HG03097 (cell line): ENCODE results near the gene APBB1IP.
A peak's percentile ranks its signal among the peaks of the same experiment; 100 is the strongest.
"Not testable (repeated sequence)": the region's sequence is repeated elsewhere in the genome, so short reads cannot be mapped to it uniquely, and the experiment has no call there.

ENCODE experiments used
- ATAC-seq: cut with Tn5 transposase; IDR thresholded peaks from one replicate; pipeline ENCODE4 v1.9.1; 2021; ENCODE audit not compliant: unreplicated experiment, low FRiP score

APBB1IP gene

DNA sequence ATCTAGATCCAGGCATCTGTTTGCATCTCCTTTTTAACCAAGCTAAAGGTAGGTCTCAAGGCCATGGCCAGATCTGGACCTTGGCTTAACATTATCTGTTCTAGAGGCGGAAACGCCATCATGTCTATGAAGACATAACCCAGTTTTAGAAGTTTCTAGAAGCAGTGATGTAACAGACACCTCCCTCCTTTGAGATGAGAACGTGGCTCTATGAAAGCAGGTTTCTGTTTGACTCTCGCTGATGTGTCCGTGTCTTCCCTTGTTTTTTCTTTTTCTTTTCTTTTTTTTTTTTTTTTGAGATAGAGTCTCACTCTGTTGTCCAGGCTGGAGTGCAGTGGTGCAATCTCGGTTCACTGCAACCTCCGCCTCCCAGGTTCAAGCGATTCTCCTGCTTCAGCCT is 36.7 kb downstream of the APBB1IP start:
- not testable (repeated sequence) for ATAC-seq

DNA sequence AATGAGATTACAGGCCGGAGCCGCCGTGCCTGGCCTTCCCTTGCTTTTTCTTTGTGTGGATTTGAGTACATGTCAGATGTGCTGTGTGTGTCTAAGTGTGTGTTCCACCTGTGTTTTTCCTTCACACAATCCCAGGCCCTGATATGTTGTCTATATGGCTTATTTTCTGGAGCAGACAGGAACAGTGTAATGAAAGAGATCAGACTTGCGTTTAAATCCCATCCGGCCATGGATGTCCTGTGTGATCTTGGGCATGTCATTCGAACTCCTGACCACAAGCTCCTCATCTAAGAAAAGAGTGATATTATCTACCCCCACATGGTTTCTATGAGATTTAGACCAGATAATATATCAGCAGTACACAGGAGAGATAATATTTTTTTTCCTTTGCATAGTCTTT is 37.2 kb downstream of the APBB1IP start:
- ATAC-seq, result no peak

DNA sequence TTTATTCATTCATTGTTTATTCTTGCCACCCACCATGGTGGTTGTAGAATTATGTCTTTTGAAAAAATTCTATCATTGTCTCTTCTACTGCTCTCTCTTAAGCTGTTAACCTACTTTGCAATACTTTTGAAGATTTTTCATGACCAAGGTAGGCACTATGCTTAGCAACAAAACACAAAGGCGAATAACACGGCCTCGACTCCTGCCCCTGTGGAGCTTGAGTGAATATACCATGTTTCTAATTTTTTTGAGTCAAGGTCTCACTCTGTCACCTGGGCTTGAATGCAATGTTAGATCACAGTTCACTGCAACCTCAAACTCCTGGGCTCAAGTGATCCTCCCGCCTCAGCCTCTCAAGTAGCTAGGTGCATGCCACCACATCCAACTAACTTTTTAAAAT is 39.4 kb downstream of the APBB1IP start:
- ATAC-seq, result no peak

DNA sequence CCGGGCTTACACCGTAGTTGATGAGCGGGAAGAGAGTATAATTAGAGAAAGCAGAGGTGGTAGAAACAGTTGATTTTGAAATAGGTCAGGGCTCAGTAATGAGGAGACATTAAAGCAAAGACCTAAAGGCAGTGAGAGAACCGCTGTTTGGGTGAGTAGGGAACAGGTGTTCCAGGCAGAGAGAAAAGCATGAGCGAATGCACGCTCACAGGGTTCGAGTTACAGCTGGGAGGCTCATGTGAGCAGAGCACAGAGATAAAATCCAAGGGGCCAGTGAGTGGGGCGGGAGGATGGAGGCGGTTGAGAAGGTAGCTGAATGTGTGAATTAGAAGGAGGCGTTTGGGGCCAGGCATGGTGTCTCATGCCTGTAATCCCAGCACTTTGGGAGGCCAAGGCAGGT is 39.9 kb downstream of the APBB1IP start:
- ATAC-seq, result no peak

DNA sequence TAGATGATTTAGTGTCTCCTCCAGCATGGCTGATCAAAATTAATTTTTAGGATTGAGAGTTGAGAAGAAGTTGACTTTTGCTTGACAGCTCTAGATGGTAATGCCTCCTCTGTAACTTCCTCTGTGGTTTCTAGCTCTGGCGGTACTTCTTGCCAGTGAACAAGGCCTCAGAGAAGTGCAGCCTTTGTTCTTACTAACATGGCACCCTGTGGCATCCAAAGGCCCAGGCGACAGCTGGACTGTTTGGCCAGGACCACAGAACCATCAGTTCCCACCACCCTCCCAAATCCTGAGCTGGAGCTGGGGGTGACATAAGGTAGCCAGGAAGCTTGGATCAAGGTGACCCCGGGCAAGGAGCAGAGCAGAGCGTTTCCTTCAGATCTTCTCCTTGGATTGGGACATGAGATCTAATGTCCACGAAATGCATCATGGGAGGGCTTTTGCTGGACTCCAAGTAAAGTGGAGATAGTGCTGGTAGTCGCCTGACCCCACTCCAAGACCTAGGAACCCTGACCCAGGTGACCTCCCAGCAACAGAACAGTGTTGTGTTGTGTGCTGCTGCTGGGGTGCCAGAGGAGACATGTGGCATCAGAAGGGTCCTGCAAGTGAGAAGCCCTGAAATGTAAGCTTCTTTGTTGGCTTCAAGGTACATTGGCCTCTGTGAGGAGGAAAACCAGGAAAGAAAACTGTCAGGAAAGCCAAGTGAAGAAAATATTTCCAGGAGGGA is 41.8 kb downstream of the APBB1IP start:
- ATAC-seq, result peak; percentile 45

DNA sequence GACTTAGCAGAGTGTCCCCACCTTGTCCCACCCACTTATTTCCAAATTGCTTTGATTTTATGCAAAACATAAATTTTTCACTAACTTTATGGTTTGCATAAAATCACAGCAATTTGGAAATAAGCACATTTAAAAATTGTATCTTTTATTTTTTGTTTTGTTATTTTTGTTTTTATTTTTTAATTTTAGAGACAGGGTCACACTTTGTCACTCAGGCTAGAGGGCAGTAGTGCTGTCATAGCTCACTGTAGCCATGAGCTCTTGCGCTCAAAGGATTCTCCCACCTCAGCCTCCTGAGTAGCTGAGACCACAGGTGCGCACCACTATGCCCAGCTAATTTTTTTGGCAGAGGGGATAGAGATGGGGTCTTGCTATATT is 43.2 kb downstream of the APBB1IP start:
- ATAC-seq, result no peak

DNA sequence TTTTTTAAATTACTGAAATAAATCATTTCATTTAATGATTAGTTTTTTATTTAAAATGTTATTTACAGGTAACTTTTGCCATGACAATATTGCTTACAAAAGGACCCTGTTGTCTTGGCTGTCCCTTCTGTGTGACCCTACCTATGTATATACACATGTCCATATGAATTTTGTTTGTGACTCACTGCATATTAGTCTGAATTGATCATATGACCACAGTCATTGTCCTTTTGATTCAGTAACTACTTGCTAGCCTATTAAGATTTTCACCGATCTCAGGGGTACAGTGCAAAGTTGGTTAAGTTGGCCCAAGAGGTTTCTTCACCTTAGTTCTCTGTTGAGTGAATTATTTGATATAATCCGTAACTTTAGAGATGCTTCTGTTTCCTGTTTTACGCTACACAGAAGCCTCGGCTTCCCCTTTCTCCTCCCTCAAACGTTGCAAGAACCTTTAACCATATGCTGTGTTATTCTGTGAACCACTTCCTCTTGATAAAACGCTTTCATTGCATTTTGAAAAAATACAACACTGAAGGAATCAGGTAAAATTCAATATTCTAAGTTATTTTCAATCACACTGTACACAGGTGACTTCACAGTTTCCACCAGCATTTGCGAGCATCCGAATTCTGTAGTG is 43.9 kb downstream of the APBB1IP start:
- peak; percentile 42 for ATAC-seq

DNA sequence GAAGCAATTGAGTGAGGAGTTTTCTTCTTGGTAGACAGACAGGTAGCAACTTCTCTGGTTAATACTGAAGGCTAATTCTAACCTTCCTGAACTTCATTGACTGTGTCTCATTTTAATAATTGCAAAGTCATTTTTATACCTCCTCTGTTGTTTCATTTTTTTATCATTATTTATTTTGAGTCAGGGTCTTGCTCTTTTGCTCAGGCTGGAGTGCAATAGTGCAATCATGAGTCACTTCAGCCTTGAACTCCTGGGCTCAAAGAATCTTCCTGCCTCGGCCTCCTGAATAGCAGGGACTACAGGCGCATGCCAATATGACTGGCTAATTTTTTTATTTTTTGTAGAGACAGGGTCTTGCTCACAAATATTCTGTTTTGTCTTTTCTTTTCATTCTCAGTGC is 45.4 kb downstream of the APBB1IP start:
- ATAC-seq, result no peak

DNA sequence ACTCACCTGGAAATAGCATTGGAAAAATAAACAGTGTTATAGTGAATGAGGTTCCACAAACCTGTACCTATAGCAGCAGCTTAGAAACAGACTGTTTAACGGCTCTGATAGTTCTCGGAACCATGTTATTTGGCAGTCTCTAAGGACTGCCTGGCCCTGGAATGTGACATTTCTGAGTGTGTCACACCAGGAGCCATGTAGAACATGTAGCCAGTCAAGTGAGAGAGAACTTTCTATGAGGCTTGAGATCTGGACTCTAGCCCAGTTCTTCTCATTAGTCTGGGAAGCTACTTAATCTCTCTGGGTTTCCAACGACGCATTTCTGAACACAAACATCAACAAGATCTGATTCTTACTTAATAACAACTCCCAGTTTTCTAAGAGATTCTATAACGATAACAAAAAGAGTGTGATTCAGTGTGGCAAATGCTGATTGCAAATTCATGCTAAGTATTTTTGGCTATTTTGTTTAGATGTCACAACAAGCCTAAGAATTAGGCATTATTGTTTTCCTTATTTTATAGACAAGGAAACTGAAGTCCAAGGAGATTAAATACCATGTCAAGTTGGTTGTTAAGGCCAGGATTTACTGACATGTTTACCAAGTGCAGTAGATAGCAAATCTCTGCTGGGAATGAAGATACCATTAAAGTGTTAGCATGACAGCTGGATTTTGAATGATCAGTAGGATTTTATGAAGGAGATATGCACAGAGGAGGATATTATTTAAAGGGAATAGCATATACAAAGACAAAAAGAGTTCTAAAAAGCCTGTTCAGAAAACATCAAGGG is 47.2 kb downstream of the APBB1IP start:
- no peak for ATAC-seq

DNA sequence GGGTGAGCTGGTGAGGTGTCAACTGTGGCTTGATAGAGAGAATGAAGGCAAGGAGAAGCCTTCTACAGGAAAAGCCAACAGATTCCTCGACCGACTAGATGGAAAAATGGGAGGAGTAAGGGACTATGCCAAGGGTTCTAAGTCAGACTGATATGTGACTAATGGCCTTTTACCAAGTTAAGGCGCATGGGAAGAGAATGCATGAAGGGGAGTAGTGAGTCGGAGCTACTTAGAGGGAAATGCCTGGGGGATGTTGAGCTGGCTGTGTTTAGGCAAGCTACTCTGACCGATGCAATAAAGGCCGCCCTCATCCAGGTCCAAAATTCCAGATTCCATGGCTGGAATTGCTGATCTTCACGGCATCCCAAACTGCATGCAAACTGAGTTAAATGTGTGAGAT is 48.2 kb downstream of the APBB1IP start:
- no peak for ATAC-seq

DNA sequence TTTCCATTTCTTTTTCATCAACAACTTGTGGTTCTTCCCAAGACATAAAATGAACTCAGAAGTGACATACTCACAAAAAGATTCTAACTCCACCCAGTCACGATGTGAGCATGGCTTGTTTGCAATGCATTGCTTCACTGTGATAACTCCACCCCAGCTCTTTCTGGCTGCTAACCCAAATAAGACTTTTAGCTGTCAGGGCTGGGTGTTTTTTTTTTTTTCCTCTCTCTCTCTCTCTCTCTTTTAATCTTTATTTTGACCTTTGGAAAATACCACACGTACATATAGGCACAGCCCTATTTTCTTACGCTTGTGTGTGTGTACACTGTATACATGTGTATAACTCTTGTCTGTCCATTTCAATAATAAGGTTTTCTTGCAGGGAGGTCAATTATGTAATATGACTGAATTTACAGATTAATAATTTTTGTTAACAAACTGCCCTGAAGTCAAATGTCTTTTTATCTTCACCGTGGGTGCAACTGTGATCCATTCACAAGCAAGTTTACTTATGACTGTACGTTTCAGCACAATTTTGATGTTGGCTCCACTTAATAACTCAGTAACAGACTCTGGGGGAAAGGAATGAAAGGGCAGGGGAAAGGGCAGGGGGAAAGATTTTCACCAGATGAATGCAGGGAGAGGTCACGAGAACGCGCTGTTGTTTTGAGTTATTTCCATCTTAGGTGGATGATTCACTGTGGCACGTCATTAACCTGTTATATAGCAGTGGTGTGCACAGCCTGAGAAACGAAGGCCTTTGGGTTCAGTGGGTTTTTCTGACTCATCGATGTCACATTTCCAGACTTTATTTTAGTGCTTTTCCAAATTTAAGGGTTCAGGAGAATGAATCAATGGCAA is 49.1 kb downstream of the APBB1IP start:
- ATAC-seq, result peak; percentile 90

DNA sequence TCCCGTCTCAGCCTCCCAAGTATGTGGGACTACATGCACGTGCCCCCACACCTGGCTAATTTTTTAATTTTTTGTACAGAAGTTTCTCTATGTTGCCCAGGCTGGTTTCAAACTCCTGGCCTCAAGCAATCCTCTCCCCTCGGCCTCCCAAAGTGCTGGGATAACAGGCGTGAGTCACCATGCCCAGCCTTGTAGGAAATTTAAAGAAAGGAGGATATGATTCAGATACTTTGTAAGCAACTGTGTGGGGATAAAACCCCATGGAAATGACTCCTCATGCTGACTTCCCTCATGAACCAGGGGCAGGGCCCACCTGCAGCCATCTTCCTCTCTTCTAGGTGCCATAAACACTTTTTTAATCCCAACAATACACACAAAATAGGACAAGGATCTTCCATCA is 50.2 kb downstream of the APBB1IP start:
- ATAC-seq, result no peak

DNA sequence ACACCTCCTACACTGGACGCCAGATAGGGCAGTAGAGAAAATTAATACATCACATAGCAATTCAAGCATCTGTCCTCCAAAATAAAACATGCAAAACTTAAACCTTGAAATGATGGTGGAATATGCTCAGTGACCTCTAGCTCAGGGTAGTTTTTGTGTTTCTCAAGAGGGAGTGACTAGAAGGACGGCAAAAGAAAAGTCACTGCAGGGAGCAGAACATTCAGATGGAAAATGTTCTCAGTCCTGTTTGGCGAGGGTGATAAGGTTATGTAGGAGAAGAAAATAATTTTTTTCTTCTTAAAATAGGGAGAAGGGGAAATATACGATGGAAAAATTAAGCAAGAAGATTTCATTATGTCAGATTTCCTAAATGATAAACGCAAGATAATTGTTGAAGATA is 50.9 kb downstream of the APBB1IP start:
- ATAC-seq, result no peak

DNA sequence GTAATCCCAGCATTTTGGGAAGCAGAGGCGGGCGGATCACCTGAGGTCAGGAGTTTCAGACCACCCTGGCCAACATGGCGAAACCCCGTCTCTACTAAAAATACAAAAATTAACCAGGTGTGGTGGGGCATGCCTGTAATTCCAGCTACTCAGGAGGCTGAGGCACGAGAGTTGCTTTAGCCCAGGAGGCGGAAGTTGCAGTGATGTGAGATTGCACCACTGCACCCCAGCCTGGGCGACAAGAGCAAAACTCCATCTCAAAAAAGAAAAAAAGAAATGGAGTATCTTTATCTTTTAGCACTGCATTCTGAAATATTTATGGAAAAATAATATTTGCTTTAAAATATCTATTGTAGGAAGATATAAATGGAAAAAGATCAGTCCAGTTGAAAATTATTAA is 52.2 kb downstream of the APBB1IP start:
- not testable (repeated sequence) for ATAC-seq

DNA sequence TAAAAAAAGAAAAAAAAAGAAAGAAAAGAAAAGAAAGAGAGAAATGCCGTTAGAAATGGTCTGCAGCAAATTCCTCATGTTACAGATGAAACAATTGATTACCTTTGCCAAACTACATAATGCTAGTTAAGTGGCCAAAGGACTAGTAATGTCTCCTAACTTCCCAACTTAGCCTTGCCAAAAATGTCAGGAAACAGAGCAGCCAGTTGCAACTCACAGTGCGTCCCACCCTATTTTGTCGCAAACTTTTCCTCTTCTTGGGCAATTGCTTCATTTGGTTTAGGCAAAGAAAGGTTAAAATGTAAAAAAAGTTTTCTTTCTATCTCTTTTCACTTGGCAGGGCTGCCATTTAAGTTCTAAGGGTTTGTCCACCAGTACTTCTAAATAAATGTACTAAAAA is 53.1 kb downstream of the APBB1IP start:
- no peak for ATAC-seq

DNA sequence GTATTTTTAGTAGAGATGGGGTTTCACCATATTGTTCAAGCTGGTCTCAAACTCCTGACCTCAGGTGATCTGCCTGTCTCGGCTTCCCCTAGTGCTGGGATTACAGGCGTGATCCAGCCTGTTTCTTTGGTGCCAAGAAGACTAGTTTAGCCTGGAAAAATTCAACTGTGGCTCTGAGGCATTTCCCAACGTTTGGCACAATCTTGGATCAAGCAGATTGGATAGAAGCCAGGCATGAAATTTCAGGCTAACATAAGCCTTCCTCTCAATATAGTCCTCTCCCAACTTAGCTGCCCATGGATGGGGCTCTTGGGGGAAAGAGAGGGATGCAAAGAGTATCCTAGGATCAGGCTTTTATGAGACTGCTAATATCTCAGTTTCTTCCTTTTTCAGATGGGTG is 53.8 kb downstream of the APBB1IP start:
- ATAC-seq, result no peak

DNA sequence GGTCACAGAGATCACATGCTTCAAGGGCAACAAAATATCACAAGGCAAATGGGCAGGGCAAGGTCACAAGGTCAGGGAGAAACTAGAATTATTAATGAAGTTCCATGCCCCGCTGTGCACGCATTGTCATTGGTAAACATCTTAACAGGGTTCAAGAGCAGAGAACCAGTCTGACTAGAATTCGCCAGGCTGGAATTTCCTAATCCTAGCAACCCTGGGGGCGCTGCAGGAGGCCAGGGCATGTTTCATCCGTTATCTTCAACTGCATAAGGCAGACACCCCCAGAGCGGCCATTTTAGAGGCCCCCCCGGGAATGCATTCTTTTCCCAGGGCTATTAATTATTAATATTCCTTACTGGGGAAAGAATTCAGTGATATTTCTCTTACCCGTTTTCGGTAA is 54.6 kb downstream of the APBB1IP start:
- ATAC-seq, result not testable (repeated sequence)

DNA sequence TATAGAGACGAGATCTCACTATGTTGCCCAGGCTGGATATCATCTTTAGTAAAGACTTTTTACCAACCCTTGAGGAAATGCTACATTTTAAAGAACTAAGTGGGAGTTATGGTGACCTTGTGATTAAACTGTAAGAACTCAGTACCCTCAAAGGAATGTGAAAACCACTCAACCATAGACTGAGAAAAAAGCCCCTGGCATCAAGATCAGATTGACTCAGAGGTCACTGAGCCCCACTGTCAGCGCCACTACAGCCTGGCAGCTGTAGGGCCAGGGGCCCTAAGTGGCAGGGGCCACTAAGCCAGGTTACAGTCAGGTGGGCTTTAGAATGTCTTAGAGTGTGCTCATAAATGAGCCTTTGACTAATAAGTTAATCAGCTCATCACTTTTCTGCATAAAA is 55.9 kb downstream of the APBB1IP start:
- no peak for ATAC-seq

DNA sequence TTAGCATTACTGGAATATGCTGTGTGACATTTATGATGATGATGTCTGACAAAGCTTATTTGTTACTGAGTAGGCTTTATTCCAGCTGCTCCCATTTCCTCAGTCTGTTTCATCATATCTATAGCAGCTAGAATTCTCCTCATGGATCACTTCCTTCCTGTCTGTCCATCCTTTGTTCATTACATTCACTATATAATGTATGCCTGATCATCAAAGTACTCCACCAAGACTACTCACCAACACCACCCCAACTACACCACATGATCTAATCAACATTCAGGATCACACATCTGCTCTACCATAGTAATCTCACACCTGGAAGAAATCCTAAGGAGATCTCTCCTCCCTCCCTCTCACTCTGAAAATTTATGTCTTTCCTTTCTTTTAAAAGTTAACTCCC is 61.3 kb downstream of the APBB1IP start:
- ATAC-seq, result no peak

DNA sequence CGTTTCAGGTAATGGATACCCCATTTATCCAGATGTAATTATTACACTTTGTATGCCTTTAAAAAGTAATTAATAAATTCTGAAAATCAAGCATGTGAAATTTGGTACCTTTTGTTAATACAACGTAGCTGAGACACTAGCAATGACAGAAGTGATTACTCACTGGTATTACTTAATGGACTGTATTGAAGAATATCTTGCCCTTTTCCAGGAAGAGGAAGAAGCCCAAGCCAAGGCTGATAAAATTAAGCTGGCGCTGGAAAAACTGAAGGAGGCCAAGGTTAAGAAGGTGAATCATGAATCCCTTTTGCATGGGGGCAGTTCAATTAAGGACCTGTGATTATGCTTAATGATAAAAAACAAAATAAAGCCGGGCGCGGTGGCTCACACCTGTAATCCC is 64.8 kb downstream of the APBB1IP start:
- no peak for ATAC-seq

DNA sequence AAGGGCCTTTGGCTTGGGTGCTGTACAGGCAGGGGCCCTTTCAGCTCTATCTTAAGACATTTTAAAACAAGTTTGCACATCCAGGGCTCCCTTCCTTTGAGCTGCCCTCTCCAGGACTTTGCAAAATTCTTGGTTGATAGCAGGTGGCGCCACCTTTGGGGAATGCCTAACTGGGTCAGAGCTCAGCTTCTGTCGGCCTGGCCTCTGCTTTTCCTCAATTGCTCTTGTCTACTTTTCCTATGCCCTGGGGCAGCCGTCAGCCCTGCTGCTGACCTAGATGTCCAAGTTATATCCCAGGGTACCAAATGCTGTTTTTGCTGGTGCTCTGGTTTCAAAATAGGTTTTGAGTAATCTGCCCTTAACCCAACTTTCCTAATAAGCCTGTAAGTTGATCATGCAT is 65.8 kb downstream of the APBB1IP start:
- ATAC-seq, result no peak
